HepG2 (cell line): ENCODE measurements around the gene GPBAR1. TPM values are rescaled to one million over a fixed set of nuclear protein-coding genes. Genes with fewer than 3 reads are reported as not detected.

Experiments
- DZIP1 ChIP-seq: sonication (generic); formaldehyde crosslinking; IDR thresholded peaks from 2 replicates; pipeline ENCODE4 v1.5.0; 2020; ENCODE audit warnings: mild to moderate bottlenecking, missing genetic modification reagents
- E2F5 ChIP-seq: sonication (generic); formaldehyde crosslinking; conservative IDR thresholded peaks from 2 replicates; pipeline ENCODE4 v1.4.0; 2020; ENCODE audit warnings: missing genetic modification reagents
- GLI4 ChIP-seq: sonication (generic); formaldehyde crosslinking; IDR thresholded peaks from 2 replicates; pipeline ENCODE4 v1.5.1; 2020; ENCODE audit warnings: missing genetic modification reagents, mild to moderate bottlenecking, moderate library complexity, borderline replicate concordance
- GTF3A ChIP-seq: sonication (generic); formaldehyde crosslinking; conservative IDR thresholded peaks from 2 replicates; pipeline ENCODE4 v1.4.0; 2020; ENCODE audit warnings: mild to moderate bottlenecking, missing genetic modification reagents
- HINFP ChIP-seq: sonication (generic); formaldehyde crosslinking; IDR thresholded peaks from 2 replicates; pipeline ENCODE4 v1.4.0; 2020; ENCODE audit warnings: low read depth, mild to moderate bottlenecking, missing genetic modification reagents
- HNF1A ChIP-seq, 2 experiments: sonication (generic) in 1 of 2; formaldehyde crosslinking in 1 of 2; IDR thresholded peaks; 2 replicates each; pipeline versions ENCODE4 v1.4.0 to v1.6.1; 2016 to 2020; ENCODE audit warnings: borderline replicate concordance in 1 of 2, low read depth in 1 of 2, mild to moderate bottlenecking in 1 of 2, missing genetic modification reagents in 1 of 2
- KLF16 ChIP-seq, 2 experiments: sonication (generic) in 1 of 2; formaldehyde crosslinking in 1 of 2; IDR thresholded peaks; 2 replicates each; pipeline versions ENCODE4 v1.6.1 to v1.8.0; 2016 to 2023; ENCODE audit warnings: missing genetic modification reagents in 2 of 2, missing compliant biosample characterization in 1 of 2
- ZNF207 ChIP-seq: fragments of 450-650 bp; IDR thresholded peaks from 2 replicates; pipeline ENCODE4 v1.6.1; 2016; ENCODE audit warnings: antibody characterized with exemption, borderline replicate concordance
- ZNF383 ChIP-seq: sonication (generic); formaldehyde crosslinking; IDR thresholded peaks from 2 replicates; pipeline ENCODE4 v1.4.0; 2020; ENCODE audit warnings: missing genetic modification reagents, mild to moderate bottlenecking, borderline replicate concordance
- ZNF691 ChIP-seq: sonication (generic); formaldehyde crosslinking; IDR thresholded peaks from 2 replicates; pipeline ENCODE4 v1.4.0; 2020; ENCODE audit warnings: missing genetic modification reagents, low read depth, mild to moderate bottlenecking, borderline replicate concordance
- ZNF773 ChIP-seq: sonication (generic); formaldehyde crosslinking; IDR thresholded peaks from 2 replicates; pipeline ENCODE4 v1.4.0; 2020; ENCODE audit warnings: missing genetic modification reagents, borderline replicate concordance
- polyA plus RNA-seq, 8 experiments: library from polyadenylated mRNA; depleted of rRNA in 3 of 8; stranded (reverse) in 7 of 8; unstranded in 1 of 8; fragments of >200 nt; fragmentation: Illumina TruSeq in 4 of 8; extraction: Trizol in 4 of 8; gene quantifications; 2 replicates each; pipeline versions ENCODE4 v1.2.1 to v1.2.3, GENCODE V29; 2011 to 2016; ENCODE audit warnings: low read depth in 4 of 8, missing spikeins in 1 of 8, mixed read lengths in 1 of 8; ENCODE audit not compliant: insufficient read depth in 1 of 8
- total RNA-seq, 5 experiments: library from RNA; depleted of rRNA; stranded (reverse); fragments of >200 nt; fragmentation: Illumina TruSeq; extraction: Trizol; gene quantifications; 2 replicates each; pipeline ENCODE4 v1.2.3, GENCODE V29; 2016; ENCODE audit warnings: low read depth in 1 of 5

Gene GPBAR1
- total and polyA plus RNA-seq, 2 of the 13 experiments (the other 11 are each of a cell fraction or from before 2014, with no cell fraction given), result 0.05 to 0.09 TPM

GRCh38 chr2:218271865-218272530 is 11.2 kb downstream of the GPBAR1 start (continued):
- TF ChIP-seq KLF16 (CRISPR knock-in tag; IDR thresholded peaks at IDR 0.05) (0 out of 4 replicates have a peak, but pooled peaks of 1 of the 2 experiments have one; percentile 1), DZIP1 (CRISPR knock-in tag) (0 out of 2 replicates have a peak, but pooled peaks have one; percentile 12), ZNF691 (CRISPR knock-in tag) (peak; percentile 22; the same call in 1 of the 2 replicates), ZNF207 (no peak), HINFP (CRISPR knock-in tag) (0 out of 2 replicates have a peak, but pooled peaks have one; percentile 42), GLI4 (CRISPR knock-in tag) (no peak), E2F5 (CRISPR knock-in tag) (no peak), GTF3A (CRISPR knock-in tag) (0 out of 2 replicates have a peak, but pooled peaks have one; percentile 26), ZNF773 (no peak), HNF1A (IDR thresholded peaks at IDR 0.05; ENCODE audit: low read depth) (no peak), HNF1A (CRISPR knock-in tag; IDR thresholded peaks at IDR 0.05; ENCODE audit: borderline replicate concordance) (peak; percentile 55; the same call in 1 of the 2 replicates), ZNF383 (CRISPR knock-in tag) (0 out of 2 replicates have a peak, but pooled peaks have one; percentile 41)
